ENCODE data around the gene ANKRD65. TPM values are rescaled to one million over a fixed set of nuclear protein-coding genes. Genes with fewer than 3 reads are reported as not detected.
"Not testable (repeated sequence)": the region's sequence is repeated elsewhere in the genome, so short reads cannot be mapped to it uniquely, and the experiment has no call there.

The ANKRD65 gene
- 10.1 TPM for total RNA-seq

GRCh38 chr1:1421147-1421906 is at the start of gene ANKRD65:
TSS of gene ANKRD65 (minus strand) at chr1:1421276. CDS start at chr1:1421005, 271 bp downstream.
- DNase-seq (ENCODE audit: low spot score) = no peak

GRCh38 chr1:1468196-1468985 is 47.3 kb upstream of the ANKRD65 start:
- not testable (repeated sequence) for DNase-seq (ENCODE audit: low spot score)

GRCh38 chr1:1463312-1463711 is 42.2 kb upstream of the ANKRD65 start:
- DNase-seq (ENCODE audit: low spot score) = no peak

- peak; percentile 39 for DNase-seq (ENCODE audit: low spot score)
Measured at GRCh38 chr1:1462318-1462966, 41.4 kb upstream of the ANKRD65 start.

GRCh38 chr1:1461721-1462317 is 40.7 kb upstream of the ANKRD65 start:
- DNase-seq (ENCODE audit: low spot score) = no peak

- DNase-seq (ENCODE audit: low spot score) = no peak
Measured at GRCh38 chr1:1460540-1461130, 39.6 kb upstream of the ANKRD65 start.

DNA sequence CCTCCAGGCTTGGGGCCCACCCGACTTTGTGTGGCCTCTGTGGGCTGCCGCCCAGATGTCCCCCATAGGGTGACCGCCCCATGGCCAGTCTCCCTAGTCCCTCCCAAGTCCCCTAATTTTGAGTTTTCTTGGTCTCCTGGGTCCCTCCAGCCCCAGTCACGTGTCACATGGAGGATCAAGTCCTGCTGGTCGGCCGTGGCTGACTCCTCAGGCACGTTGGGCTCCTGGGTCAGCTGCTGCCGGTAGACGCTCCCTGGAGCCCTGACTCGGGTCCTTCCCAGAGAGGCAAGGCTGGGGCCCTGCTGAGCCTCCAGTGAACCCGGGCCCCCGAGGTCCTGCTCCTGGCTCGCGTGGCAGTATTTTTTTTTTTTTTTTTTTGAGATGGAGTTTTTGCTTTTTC is 38.6 kb upstream of the ANKRD65 start:
- not testable (repeated sequence) for DNase-seq (ENCODE audit: low spot score)

DNA sequence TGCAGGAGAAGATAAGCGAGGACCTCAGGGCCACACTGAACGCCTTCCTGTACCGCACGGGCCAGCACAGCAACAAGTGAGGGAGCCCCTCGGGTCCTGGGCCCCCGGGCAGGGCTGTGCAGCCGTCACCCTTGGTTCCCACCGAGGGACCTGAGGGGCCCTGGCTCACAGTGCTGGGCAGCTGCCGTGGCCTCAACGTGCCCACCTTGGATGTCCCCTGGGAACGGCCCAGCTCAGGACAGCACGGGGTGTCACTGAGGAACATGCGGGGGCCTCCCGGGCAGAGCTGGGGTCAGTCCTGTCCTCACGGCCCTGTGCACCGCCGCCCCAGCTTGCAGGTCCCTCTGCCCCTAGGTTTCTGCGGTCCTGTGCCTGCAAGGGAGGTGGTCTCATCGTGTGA is 38.1 kb upstream of the ANKRD65 start:
- not testable (repeated sequence) for DNase-seq (ENCODE audit: low spot score)

GRCh38 chr1:1456683-1457255 is 35.7 kb upstream of the ANKRD65 start:
- DNase-seq (ENCODE audit: low spot score) = not testable (repeated sequence)

DNA sequence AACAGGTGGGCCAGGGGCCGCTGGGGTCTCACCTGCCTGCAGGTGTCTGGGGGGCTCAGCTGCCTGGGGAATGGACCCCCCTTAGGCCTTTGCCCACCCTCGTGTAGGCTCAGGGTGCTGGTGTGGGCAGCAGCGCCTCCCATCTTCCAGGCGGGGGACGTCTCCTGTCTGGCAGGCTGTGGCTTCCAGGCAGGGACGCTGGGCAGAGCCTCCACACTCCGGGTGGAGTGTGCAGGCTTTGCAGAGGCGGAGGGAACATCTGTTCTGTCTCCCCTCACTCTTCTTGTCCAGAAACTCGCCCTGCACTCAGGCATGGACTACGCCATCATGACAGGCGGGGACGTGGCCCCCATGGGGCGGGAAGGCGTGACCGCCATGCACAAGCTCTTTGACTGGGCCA is 34.9 kb upstream of the ANKRD65 start:
- DNase-seq (ENCODE audit: low spot score) = not testable (repeated sequence)

- no peak for DNase-seq (ENCODE audit: low spot score)
Measured at GRCh38 chr1:1455366-1455884, 34.3 kb upstream of the ANKRD65 start.

DNA sequence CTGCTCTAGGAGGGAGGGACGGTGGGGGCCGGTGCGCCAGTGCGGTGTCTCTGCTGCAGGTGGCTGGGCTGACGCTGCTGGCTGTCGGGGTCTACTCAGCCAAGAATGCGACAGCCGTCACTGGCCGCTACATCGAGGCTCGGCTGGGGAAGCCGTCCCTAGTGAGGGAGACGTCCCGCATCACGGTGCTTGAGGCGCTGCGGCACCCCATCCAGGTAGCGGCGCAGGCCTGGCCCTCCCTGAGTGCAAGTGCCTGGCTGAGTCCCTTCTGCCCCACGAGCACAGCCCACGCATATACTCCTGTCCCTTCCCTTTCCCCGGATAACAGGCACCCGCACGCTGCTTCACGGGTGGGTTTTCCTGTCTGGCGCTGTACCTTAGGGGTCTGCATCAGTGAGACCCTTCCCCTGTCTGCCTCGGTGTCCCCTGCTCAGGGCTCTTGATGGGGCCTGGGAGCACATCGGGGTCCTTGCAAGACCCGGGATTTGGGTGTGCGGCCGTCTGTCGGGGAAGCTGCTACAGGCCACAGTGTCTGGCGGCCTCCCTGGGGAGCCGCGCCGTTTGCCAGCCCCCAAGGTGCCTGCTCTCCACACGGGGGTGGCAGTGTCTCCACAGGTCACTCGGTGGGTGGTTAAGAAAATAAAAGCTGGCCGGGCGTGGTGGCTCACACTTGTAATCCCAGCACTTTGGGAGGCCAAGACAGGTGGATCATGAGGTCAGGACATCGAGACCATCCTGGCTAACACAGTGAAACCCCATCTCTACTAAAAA is 33.4 kb upstream of the ANKRD65 start:
- DNase-seq (ENCODE audit: low spot score) = not testable (repeated sequence)

GRCh38 chr1:1452882-1453281 is 31.8 kb upstream of the ANKRD65 start:
- DNase-seq (ENCODE audit: low spot score) = no peak

DNA sequence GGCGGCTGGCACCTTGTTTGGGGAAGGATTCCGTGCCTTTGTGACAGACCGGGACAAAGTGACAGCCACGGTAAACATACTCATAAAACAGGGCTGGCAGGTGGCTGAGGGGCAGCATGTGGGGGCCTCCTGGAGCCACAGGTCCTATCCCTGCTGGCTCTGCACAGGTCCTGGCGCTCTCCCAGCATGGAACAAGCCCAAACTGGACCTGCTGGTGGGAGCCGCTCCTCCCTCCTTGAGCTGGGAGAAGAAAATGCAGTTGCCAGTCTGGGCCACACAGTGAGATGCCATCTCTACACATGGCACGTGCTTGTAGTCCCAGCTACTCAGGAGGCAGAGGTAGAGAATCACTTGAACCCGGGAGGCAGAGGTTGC is 31.3 kb upstream of the ANKRD65 start:
- not testable (repeated sequence) for DNase-seq (ENCODE audit: low spot score)

DNA sequence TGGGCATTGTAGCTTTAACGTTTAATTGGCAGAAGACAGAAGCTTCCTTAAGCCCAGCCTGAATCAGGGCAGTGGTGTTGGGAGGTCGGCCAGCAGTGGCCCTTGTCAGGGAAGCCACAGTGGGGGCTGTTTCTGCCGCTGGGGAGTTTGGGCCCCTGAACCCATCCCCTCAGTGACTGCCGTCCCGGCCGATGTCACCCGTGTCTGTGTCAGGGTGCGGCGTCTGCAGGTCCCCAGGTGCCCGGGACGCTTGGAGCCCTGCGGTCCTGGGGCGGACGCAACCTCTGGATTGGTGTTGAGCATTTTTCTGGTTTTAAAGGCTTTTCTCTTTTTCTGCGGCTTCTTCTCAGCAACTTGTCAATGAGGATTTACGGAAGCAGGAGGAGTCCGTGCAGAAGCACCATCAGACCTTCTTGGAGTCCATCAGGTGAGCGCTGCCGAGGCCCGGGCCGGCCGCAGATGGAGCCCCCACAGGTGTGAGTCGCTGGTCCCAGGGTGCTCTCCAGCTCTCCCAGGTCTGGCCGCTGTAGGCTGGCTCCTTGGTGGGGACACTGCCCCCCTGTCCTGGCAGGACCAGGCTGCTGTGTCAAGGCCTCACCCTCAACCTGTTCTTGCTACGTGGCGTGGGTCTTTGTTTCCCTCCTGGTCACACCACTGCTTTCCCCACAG is 30.8 kb upstream of the ANKRD65 start:
- no peak for DNase-seq (ENCODE audit: low spot score)

- DNase-seq (ENCODE audit: low spot score) = not testable (repeated sequence)
Measured at GRCh38 chr1:1450616-1451015, 29.5 kb upstream of the ANKRD65 start.

- no peak for DNase-seq (ENCODE audit: low spot score)
Measured at GRCh38 chr1:1449099-1449739, 28.1 kb upstream of the ANKRD65 start, which contains the start of gene ATAD3C. TSS of gene ATAD3C (plus strand) at chr1:1449689. CDS start at chr1:1450684, 995 bp downstream.

DNA sequence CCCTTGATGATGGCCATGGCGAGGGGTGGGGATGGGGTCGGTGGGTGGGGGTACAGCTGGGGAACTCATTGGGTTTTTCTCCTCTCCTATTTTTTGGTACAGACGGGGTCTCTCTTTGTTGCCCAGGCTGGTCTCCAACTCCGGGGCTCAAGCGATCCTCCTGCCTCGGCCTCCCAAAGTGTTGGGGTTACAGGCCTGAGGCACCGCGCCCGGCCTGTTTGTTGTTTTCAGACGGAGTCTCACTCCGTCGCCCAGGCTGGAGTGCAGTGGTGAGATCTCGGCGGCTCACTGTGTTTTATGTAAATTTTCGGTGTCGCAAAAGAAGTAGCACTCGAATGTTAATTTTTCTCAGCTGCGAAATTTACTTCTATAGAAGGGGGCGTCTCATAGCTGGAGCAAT is 25.6 kb upstream of the ANKRD65 start:
- DNase-seq (ENCODE audit: low spot score) = not testable (repeated sequence)
